Testis (tissue), 3 donors: ENCODE measurements around the gene GLOD4. TPM values are rescaled to one million over a fixed set of nuclear protein-coding genes. Genes with fewer than 3 reads are reported as not detected.

Source experiments
- DNase-seq: peaks from one replicate; pipeline ENCODE4 v3.0.0-alpha.2; 2019
- H3K27ac ChIP-seq, 2 donors: fragments of 200-600 bp; sonication (generic); one replicate each; pipeline ENCODE4 v1.5.1; 2019
- H3K27me3 ChIP-seq: fragments of 200-600 bp; sonication (generic); one replicate; pipeline ENCODE4 v1.5.1; 2019
- H3K36me3 ChIP-seq: fragments of 200-600 bp; sonication (generic); one replicate; pipeline ENCODE4 v1.5.1; 2017; ENCODE audit warnings: low read depth; ENCODE audit errors: missing control alignments
- H3K4me1 ChIP-seq: fragments of 200-600 bp; sonication (generic); one replicate; pipeline ENCODE4 v1.5.1; 2019
- H3K4me3 ChIP-seq, 2 donors: fragments of 200-600 bp; sonication (generic); one replicate each; pipeline ENCODE4 v1.5.1; 2017 to 2019
- H3K9me3 ChIP-seq: fragments of 200-600 bp; sonication (generic); one replicate; pipeline ENCODE4 v1.5.1; 2017
- POLR2A ChIP-seq: fragments of 450-650 bp; IDR thresholded peaks from one replicate; pipeline ENCODE4 v1.6.1; 2017; ENCODE audit warnings: antibody characterized with exemption, mild to moderate bottlenecking, moderate library complexity
- WGBS, 2 donors: methylation state at CpG; one replicate each; pipeline ENCODE4 v1.1.5; 2018; 5-methylcytosine and 5-hydroxymethylcytosine counted together
- intact Hi-C: fragments of 100-400 bp; cut with DNase I; formaldehyde crosslinking; loops from one replicate; pipeline ENCODE4 v1.15.1; 2023; ENCODE audit warnings: low total_unique reads
- polyA plus RNA-seq: library from polyadenylated mRNA; stranded (reverse); fragments of 350-450 nt; fragmentation: Illumina TruSeq; extraction: RNeasy Lipid Tissue Mini Kit (QIAGEN cat#74804); gene quantifications from one replicate; pipeline ENCODE4 v1.2.3, GENCODE V29; 2014; ENCODE audit warnings: low read depth, low replicate concordance; ENCODE audit not compliant: insufficient read depth
- total RNA-seq, 2 donors: library from RNA; depleted of rRNA; stranded (reverse); fragments of >200 nt; gene quantifications; one replicate each; pipeline ENCODE4 v1.2.3, GENCODE V29; 2016
- TF ChIP-seq, protein P1 (sequence below), 3 experiments: fragments of 450-650 bp in 2 of 3; fragments of 200-600 bp in 1 of 3; sonication (generic) in 1 of 3; IDR thresholded peaks; one replicate each; pipeline ENCODE4 v1.5.1; 2016 to 2019; ENCODE audit warnings: antibody characterized with exemption in 3 of 3, mild to moderate bottlenecking in 2 of 3, moderate library complexity in 1 of 3

GLOD4 gene
- total and polyA plus RNA-seq, 3 donors from 2014 or later = 45.0 to 82.8 (median 55.9) TPM

DNA sequence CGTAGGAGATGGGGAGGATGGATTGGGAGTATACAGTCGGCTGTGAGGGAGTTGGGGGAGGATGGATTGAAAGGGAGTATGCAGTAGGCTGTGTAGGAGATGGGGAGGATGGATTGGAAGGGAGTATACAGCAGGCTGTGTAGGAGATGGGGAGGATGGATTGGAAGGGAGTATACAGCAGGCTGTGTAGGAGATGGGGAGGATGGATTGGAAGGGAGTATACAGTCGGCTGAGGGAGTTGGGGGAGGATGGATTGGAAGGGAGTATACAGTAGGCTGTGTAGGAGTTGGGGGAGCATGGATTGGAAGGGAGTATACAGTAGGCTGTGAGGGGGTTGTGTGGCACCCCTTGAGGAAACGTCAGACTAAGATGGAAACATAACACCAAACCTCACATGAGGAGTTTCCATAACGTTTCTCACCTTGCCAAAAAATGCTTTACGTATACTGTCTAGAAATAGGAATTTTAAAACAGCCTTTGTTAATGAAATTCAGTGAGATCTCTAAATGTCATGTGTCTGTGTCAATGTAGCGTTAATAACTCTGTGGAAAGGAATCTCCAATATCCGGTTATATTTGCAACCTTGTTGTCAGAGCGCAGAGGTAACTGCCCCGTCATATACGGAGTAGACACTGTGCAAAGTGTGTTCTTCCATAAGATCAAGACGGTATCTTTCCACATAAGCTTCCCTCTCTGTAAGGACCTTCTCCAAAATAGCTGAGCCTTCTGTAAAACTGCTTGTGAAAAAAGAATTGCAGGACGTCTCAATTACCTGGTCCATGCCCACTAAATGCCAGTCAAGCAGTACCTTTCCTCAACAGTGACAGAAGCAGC lies 61.2 kb downstream of the GLOD4 start:
- intact Hi-C loops = no loop called here
- Histone ChIP-seq H3K9me3 (no peaks in the 10 kb centered on the region), H3K36me3 (no peaks in the 10 kb centered on the region), H3K27ac (no peak overlapping the region), H3K27me3 (no peaks in the 10 kb centered on the region), H3K4me1 (no peaks in the 10 kb centered on the region), H3K4me3 (no peak overlapping the region)
- no peak for DNase-seq
- WGBS, 2 donors = 76 to 81% methylated on average over 13 of the region's 13 CpGs
- no peak for TF ChIP-seq POLR2A
- TF ChIP-seq, protein P1, sequence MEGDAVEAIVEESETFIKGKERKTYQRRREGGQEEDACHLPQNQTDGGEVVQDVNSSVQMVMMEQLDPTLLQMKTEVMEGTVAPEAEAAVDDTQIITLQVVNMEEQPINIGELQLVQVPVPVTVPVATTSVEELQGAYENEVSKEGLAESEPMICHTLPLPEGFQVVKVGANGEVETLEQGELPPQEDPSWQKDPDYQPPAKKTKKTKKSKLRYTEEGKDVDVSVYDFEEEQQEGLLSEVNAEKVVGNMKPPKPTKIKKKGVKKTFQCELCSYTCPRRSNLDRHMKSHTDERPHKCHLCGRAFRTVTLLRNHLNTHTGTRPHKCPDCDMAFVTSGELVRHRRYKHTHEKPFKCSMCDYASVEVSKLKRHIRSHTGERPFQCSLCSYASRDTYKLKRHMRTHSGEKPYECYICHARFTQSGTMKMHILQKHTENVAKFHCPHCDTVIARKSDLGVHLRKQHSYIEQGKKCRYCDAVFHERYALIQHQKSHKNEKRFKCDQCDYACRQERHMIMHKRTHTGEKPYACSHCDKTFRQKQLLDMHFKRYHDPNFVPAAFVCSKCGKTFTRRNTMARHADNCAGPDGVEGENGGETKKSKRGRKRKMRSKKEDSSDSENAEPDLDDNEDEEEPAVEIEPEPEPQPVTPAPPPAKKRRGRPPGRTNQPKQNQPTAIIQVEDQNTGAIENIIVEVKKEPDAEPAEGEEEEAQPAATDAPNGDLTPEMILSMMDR (IDR thresholded peaks at IDR 0.05) = no peak

DNA sequence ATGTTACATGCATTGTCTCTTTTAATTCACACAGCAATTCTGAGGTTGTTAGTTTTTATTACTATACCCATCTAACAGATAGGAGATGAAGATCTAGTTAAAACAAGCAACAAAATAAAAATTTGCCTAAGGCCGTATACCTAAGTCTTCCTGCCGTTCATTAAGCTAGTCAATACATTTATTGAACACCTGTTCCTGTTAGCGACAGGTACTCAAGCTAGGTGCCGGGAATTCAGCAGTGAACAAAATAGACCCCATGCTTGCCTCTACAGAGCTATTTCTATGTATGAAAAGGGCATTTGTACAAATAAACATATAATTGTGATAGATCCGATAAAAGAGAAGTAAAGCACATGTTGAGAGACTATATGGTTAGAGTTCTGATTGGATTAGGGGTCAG lies 64.0 kb downstream of the GLOD4 start:
- intact Hi-C loops = no loop called here
- Histone ChIP-seq H3K27ac (no peak overlapping the region), H3K9me3 (no peaks in the 10 kb centered on the region), H3K4me1 (no peaks in the 10 kb centered on the region), H3K27me3 (no peaks in the 10 kb centered on the region), H3K36me3 (no peaks in the 10 kb centered on the region), H3K4me3 (no peak overlapping the region)
- TF ChIP-seq POLR2A = no peak
- TF ChIP-seq, protein P1 (IDR thresholded peaks at IDR 0.05) = no peak
- WGBS, 2 donors = 94 to 95% methylated on average over 5 of the region's 5 CpGs
- no peak for DNase-seq

Other genes with a start within 250 kb of the GLOD4 start
- 10 to 100 TPM; 64.3 to 78.0 TPM for gene VPS53, start 67.4 kb downstream of the GLOD4 start, total RNA-seq
- 60.4 TPM for gene VPS53, start 67.4 kb downstream of the GLOD4 start, polyA plus RNA-seq
- 10 to 100 TPM in 1 of 2 donors, 1 to 10 TPM in 1; 5.8 to 14.8 TPM for gene TLCD3A, start 49.7 kb downstream of the GLOD4 start, total RNA-seq
- gene TLCD3A, start 49.7 kb downstream of the GLOD4 start, polyA plus RNA-seq = 20.9 TPM
- 10 to 100 TPM; 64.2 to 77.4 TPM for gene GEMIN4, start 30.0 kb downstream of the GLOD4 start, total RNA-seq
- gene GEMIN4, start 30.0 kb downstream of the GLOD4 start, polyA plus RNA-seq = 149 TPM
- 10 to 100 TPM; 26.0 to 32.6 TPM for gene MRM3, start 73 bp upstream of the GLOD4 start, total RNA-seq
- gene MRM3, start 73 bp upstream of the GLOD4 start, polyA plus RNA-seq = 33.1 TPM
- 10 to 100 TPM; 22.9 to 26.0 TPM for gene NXN, start 197.5 kb upstream of the GLOD4 start, total RNA-seq
- 23.0 TPM for gene NXN, start 197.5 kb upstream of the GLOD4 start, polyA plus RNA-seq
- 10 to 100 TPM; 18.3 to 19.1 TPM for gene TIMM22, start 214.8 kb upstream of the GLOD4 start, total RNA-seq
- gene TIMM22, start 214.8 kb upstream of the GLOD4 start, polyA plus RNA-seq = 18.2 TPM